Measurements from ENCODE around the gene LDAF1.

DNA sequence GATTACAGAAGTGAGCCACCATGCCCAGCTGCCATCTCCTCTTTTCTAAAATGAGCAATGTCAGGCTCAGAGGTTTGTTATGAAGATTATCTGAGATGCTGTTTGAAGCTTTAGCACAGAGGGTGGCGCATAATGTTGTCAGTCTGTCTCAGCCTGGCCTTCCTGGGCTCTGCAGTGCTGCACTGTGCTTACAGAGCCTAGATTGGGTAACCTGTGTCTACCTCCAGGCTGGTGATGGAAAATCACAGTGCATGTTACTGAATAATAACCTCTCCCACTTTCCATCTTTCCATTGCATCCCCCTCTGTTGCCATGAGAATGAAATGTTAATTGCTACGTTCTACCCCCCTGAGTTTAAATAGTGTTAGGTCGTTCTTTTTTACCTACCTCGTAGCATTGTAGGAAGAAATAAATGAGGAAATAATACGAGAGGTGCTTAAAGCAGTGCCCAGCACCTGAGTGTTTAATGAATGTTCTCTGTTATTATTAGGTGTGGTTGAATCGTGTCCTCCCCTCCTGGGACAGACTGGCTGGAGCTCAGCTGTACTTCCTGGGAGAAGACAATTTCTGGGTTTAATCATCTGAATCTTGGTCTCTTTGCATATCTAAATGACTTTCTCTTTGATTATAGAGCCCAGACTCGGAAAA lies 6.2 kb downstream of the LDAF1 start:
- TF ChIP-seq REST (IDR thresholded peaks at IDR 0.05) (no peak), EGR1 (IDR thresholded peaks at IDR 0.05; ENCODE audit: low read depth in 2 of 2) (no peak), SP1 (IDR thresholded peaks at IDR 0.05) (no peak), NR2F2 (IDR thresholded peaks at IDR 0.05) (no peak), CTCF (IDR thresholded peaks at IDR 0.05; ENCODE audit: low read depth, low read length, missing input control) (no peak), ATF3 (IDR thresholded peaks at IDR 0.05) (no peak), RAD21 (IDR thresholded peaks at IDR 0.05) (no peak)
- TF ChIP-seq, protein P1, sequence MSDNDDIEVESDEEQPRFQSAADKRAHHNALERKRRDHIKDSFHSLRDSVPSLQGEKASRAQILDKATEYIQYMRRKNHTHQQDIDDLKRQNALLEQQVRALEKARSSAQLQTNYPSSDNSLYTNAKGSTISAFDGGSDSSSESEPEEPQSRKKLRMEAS (IDR thresholded peaks at IDR 0.05): no peak

All from liver (tissue), 3 donors.